HG02943 (cell line): Measurements from ENCODE around the gene TM2D3.

Experiments used
- ATAC-seq: cut with Tn5 transposase; IDR thresholded peaks from one replicate; pipeline ENCODE4 v1.9.1; 2021; ENCODE audit warnings: mild to moderate bottlenecking, low read depth, moderate library complexity; ENCODE audit not compliant: unreplicated experiment

TM2D3 gene

DNA sequence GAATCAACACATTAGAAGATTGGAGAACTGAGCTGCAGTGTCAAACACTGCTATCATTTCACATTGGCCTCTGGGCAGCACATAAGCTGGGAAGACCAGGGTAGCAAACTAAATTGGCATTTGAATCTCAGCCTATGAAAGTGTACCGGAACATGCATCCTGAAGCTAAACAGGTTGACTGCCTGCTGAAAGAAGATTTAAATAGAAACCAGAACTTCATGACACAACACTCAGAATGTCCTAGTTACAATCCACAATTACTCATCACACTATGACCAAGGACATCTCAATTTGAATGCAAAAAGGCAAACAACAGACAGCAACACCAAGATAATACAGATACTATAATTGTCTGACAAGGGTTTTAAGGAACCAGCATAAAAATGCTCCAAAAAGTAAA, 26.2 kb downstream of the TM2D3 start:
- no peak for ATAC-seq

DNA sequence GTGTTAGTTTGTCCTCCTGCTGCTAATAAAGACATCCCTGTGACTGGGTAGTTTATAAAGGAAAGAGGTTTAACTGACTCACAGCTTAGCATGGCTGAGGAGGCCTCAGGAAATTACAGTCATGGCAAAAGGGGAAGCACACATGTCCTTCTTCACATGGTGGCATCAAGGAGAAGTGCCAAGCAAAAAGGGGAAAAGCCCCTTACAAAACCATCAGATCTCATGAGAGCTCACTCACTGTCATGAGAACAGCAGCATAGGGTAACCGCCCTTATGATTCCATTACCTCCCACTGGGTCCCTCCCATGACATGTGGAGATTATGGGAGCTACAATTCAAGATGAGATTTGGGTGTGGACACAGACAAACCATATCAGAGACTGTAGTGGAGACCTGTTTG, 27.0 kb downstream of the TM2D3 start:
- no peak for ATAC-seq

DNA sequence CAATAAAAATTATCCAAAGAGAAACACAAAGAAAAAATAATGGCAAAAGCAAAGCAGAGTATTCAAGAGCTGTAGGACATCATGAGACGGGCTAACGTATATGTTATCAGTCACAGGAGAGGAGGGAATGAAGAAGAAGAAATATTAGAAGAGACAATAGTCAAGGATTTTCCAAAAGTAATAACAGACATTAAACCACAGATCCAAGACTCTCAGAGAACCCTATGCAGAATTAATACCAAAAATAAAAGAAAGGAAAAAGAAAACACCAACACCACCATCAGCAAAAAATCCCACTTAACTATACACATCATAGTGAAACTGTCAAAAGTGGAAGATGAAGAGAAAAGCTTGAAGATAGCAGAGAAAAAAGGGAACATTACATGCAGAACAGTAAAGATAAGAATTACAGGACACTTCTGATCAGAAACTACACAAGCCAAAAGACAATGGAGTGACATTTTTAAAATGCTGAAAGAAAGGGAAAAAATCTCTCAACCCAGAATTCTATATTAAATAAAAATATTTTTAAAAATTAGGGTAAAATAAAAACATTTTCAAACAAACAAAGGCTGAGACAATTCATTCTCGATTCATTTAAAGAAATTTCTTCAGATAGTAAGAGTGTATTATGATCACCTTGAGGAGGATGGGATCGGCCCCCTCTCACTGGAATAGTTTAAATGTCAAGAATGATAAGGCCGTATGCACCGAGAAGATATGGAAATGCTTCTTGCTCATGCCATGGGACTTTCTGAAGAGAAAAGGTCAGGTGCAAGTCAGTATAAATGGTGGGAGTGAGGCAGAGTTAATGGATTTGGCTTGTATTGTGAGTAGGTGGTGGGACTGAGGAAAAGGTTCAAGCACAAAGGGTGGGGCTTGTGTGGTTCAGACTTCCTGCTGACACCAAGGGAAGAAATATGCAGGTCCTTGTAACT, 28.5 kb downstream of the TM2D3 start:
- no peak for ATAC-seq

GRCh38 chr15:101621961-101622360, 30.2 kb downstream of the TM2D3 start:
- no peak for ATAC-seq

GRCh38 chr15:101620671-101621070, 31.5 kb downstream of the TM2D3 start:
- ATAC-seq: no peak

GRCh38 chr15:101619615-101619865, 32.6 kb downstream of the TM2D3 start:
- ATAC-seq: no peak

DNA sequence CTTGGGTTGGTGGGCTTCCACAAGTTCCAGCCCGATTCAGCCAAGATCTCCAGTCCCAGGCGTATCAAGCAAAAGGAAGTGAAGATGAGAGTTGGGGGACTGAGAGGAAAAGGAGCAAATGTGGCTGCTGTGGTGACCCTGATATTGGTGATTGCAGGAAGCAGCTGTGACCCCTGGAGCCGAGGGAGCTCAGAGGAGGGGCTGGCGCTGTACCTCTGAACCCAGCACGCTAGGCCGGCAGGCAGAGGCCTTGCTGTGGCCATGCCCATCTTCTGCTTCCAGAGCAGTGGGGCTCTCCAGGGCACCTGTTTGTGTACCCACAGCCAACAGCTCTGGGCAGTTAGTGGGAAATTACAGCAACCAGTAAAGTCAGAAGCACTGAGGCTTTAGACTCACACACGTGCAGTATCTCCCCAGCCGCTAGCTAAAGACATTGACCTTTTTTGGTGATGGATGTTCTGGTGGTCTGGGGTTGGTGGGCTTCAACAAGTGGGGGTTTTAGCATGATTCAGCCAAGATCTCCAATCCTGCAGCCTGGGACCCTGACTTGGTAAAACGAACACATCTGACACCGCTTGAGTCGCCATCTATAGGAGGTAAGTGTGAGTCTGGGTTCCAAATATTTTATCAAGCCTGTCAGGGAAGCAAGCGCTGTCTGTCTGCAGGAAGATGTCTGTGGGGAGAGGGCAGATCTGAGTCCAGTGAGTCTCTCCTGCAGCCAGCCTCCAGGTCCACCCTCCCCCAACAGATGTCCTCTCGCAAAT, 33.1 kb downstream of the TM2D3 start:
- no peak for ATAC-seq

GRCh38 chr15:101618076-101618475, 34.1 kb downstream of the TM2D3 start:
- ATAC-seq: no peak

DNA sequence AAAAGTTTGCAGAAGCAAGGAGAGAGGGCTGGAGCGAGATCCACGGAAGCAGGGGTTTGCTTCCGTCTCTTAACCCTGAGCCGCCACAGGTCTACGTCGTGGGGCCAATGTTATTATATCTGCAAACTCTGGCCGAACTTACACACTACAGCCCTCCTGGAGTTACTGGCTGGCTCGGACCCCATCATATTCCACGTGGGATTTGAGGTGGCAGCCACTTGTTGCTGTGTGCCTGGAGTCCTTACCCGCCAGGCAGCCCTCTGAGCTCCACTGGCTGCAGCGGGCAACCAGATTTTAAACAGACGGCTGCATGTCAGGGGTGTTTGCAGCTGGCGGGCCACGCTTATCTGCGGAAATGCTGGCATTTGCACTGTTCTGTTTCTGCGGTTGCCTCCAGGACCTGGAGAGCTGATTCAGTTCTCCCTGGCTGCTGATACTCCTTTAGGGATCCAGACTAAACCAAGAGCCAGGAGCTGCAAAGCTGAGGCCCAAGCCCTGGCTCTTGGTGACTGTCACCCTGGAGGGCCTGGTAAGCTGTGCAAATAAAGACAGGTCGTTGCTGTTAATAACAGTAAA, 34.7 kb downstream of the TM2D3 start:
- no peak for ATAC-seq

GRCh38 chr15:101615986-101616848, 36.0 kb downstream of the TM2D3 start:
- no peak for ATAC-seq

- ATAC-seq: no peak
Observed at GRCh38 chr15:101615414-101615985, 36.7 kb downstream of the TM2D3 start.

- ATAC-seq: no peak
Observed at GRCh38 chr15:101614761-101615160, 37.4 kb downstream of the TM2D3 start.

- ATAC-seq: no peak
Observed at GRCh38 chr15:101614001-101614585, 38.1 kb downstream of the TM2D3 start.

DNA sequence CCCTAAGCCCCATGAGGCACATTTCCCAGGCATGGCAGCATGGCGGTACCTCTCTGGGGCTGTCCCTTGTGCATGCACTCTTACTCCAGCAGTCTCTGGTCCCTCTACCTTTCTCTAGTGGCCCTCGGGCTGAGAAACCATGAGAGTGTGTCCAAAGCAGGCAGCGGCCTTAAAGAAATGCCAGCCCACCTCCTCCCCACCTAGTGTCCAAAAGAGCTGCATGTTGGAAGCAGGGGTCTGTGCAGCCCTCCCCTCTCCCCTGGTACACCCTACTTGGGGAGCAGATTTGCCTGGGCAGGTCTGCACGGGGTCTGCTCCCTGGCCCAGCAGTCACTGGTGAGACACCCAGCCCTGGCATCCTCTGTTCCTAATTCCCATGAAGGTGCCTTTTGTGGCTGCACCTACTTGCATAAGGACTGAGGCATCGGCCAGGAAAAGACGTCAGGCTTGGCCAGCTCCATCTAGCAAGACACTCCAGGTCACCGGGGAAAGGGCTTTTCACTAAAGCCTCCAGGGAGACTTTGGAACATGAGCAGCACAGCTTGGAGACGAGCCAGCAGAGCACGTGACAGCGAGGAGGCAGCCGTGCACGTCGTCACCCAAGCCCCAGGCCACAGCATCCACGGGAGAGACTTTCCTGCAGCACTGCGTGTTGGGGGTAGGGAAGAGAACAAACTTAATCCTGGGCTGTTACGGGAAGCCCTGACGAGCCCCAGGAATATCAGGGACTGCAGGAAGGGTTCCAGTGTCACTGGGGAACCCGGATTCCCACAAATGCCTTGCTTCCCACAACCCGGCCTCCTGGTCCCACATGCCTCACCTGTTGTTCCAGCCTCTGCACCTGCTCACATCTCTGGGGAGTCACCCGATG, 38.8 kb downstream of the TM2D3 start:
- no peak for ATAC-seq

- no peak for ATAC-seq
Observed at GRCh38 chr15:101612676-101613075, 39.5 kb downstream of the TM2D3 start.

GRCh38 chr15:101611580-101612299, 40.4 kb downstream of the TM2D3 start:
- ATAC-seq: no peak

DNA sequence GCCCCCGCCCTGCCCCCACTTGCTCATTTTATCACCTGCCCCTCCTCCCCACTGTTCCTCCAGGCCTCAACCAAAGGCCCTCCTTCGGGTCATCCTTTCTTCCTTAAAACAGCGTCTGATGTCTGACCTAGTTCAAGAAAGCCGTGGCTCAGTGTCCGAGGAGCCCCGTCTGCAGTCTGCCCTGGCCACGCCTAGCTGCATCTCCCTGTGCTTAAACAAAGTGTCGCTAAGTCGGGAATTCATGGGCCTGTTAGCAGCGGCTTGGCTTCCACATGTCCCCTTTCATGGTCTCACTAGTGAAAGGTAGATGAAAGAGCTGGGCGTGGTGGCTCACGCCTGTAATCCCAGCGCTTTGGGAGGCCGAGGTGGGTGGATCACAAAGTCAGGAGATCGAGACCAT, 41.2 kb downstream of the TM2D3 start:
- no peak for ATAC-seq

DNA sequence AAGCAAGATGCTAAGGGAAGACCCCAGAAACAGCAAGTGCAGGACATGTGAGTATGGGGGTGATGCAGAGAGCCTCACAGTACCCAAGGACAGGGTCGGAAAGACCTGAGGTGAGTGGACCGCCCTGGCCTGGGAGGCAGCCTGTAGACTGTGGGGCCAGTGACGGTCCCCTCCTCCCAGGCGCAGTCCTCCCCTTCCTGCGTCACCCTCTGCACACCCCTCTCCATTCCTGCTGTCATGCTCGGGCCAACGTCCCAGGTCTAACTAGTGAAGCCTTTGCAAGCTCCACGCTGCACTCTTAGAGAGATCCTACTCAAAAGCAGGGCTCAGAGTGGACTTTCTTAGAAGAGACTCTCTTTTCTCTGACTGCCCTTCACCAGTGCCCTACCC, 41.6 kb downstream of the TM2D3 start:
- no peak for ATAC-seq
